ENCODE results near the gene WHRN. TPM values are rescaled to one million over a fixed set of nuclear protein-coding genes. Genes with fewer than 3 reads are reported as not detected.
A peak's percentile ranks its signal among the peaks of the same experiment; 100 is the strongest.

Gene WHRN
- total RNA-seq, 2 experiments from 2014 or later: 19.9 to 20.5 TPM

DNA sequence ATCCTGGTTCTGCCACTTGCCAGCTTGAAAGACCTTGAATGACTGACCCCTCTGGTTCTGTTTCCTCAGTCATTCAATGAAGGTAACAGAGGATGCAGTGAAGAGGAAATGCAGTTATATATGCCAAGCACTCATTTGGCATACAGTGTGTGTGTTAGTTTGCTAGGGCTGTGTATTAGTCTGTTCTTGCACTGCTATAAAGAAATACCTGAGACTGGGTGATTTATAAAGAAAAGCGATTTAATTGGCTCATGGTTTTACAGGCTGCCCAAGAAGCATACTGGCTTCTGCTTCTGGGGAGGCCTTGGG lies 8.6 kb upstream of the WHRN start:
- no peaks in the 10 kb centered on the region for H3K36me3 ChIP-seq (ENCODE audit: insufficient read depth, low read length)
- peaks cover 7% of the 10 kb centered on the region for H3K4me1 ChIP-seq (ENCODE audit: insufficient read depth, low read length)
- ChIA-PET CTCF (no interaction called here), POLR2A (no interaction called here)
- no peaks in the 10 kb centered on the region for H3K36me3 Mint-ChIP-seq (ENCODE audit: low read depth)
- H3K4me3 Mint-ChIP-seq: no peak overlapping the region
- no peak overlapping the region for H3K4me3 ChIP-seq (ENCODE audit: low read length)
- intact Hi-C loops (cut with DNase I, micrococcal nuclease): no loop called here
- ATAC-seq (ENCODE audit: poor library complexity): peak; percentile 40
- H3K9me3 ChIP-seq (ENCODE audit: control insufficient read depth in 1 of 2, insufficient read depth in 1 of 2, low read length in 2 of 2): no peaks in the 10 kb centered on the region
- DNase-seq: no peak
- H3K27ac Mint-ChIP-seq: no peak overlapping the region
- peaks cover 55% of the 10 kb centered on the region for H3K27me3 Mint-ChIP-seq
- peaks cover 14% of the 10 kb centered on the region for H3K4me1 Mint-ChIP-seq (ENCODE audit: low read depth)
- no peak for TF ChIP-seq CTCF (IDR thresholded peaks at IDR 0.05)
- peaks cover 0 to 5% of the 10 kb centered on the region in 2 experiments for H3K27me3 ChIP-seq (ENCODE audit: control insufficient read depth in 1 of 2, insufficient read depth in 2 of 2, low read length in 2 of 2)
- no peak overlapping the region for H3K27ac ChIP-seq (ENCODE audit: low read depth in 1 of 2, low read length in 2 of 2)
- H3K9me3 Mint-ChIP-seq: no peaks in the 10 kb centered on the region

GRCh38 chr9:114513055-114513958 lies 8.0 kb upstream of the WHRN start:
- no peaks in the 10 kb centered on the region for H3K9me3 Mint-ChIP-seq
- no peak for DNase-seq

DNA sequence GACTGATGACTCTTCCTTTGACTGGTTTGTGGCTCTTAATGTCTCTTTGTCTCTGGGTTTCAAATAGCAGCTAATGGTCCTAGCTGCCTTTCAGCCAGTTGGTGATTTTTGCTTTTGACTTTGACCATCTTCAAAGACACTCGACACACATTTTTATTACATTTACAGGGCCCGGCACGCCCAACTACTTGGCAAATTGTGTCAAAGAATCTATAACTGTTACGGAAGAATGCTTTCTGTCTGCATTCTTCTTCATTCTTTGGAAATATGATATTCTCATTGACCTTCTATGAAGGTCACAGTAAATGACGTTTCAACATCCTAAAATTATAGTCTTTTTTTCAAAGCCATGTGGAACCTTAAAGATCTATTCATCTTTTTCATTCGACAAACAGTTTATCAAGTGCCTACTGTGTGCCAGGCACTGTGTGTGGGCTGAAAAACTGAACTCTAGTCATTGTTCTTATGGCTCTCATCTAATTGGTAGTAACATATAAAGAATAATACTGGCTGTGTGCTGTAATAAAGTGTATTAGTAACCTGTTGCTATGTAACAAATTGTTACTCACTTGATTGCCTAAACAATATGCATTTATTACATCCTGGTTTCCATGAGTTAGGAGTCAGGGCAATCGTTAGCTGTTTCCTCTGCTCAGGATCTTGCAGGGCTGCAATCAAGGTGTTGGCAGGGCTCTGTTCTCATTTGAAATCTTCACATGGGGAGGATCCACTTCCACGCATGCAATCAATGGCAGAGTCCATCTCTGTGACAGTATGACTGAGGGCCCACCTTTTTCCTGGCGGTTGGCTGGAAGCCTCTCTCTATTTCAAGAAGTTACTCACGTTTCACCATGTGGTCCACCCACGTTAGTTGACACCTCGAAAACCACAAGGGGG lies 7.0 kb upstream of the WHRN start:
- Histone ChIP-seq H3K9me3 (ENCODE audit: control insufficient read depth in 1 of 2, insufficient read depth in 1 of 2, low read length in 2 of 2) (no peaks in the 10 kb centered on the region), H3K4me3 (ENCODE audit: low read length) (no peak overlapping the region), H3K4me1 (ENCODE audit: insufficient read depth, low read length) (peaks cover 3% of the 10 kb centered on the region), H3K36me3 (ENCODE audit: insufficient read depth, low read length) (no peaks in the 10 kb centered on the region), H3K27ac (ENCODE audit: low read depth in 1 of 2, low read length in 2 of 2) (no peak overlapping the region), H3K27me3 (ENCODE audit: control insufficient read depth in 1 of 2, insufficient read depth in 2 of 2, low read length in 2 of 2) (peaks cover 2 to 5% of the 10 kb centered on the region in 2 experiments)
- ChIA-PET CTCF (no interaction called here), POLR2A (no interaction called here)
- Mint-ChIP-seq H3K36me3 (ENCODE audit: low read depth) (no peaks in the 10 kb centered on the region), H3K9me3 (no peaks in the 10 kb centered on the region), H3K4me1 (ENCODE audit: low read depth) (peaks cover 22% of the 10 kb centered on the region), H3K27me3 (peaks cover 71% of the 10 kb centered on the region), H3K27ac (no peak overlapping the region), H3K4me3 (no peak overlapping the region)
- ATAC-seq (ENCODE audit: poor library complexity) (no peak), DNase-seq (no peak)
- TF ChIP-seq CTCF (IDR thresholded peaks at IDR 0.05): no peak
- intact Hi-C loops (cut with DNase I, micrococcal nuclease): no loop called here

More at GRCh38 chr9:114513055-114513958, 8.0 kb upstream of the WHRN start:
- CTCF ChIA-PET: no interaction called here
- POLR2A ChIA-PET: no interaction called here
- Histone ChIP-seq H3K27me3 (ENCODE audit: control insufficient read depth in 1 of 2, insufficient read depth in 2 of 2, low read length in 2 of 2) (peaks cover 0 to 5% of the 10 kb centered on the region in 2 experiments), H3K9me3 (ENCODE audit: control insufficient read depth in 1 of 2, insufficient read depth in 1 of 2, low read length in 2 of 2) (no peaks in the 10 kb centered on the region), H3K4me3 (ENCODE audit: low read length) (no peak overlapping the region), H3K36me3 (ENCODE audit: insufficient read depth, low read length) (no peaks in the 10 kb centered on the region), H3K4me1 (ENCODE audit: insufficient read depth, low read length) (peaks cover 3% of the 10 kb centered on the region), H3K27ac (ENCODE audit: low read depth in 1 of 2, low read length in 2 of 2) (no peak overlapping the region)
- Mint-ChIP-seq H3K4me1 (ENCODE audit: low read depth) (peaks cover 14% of the 10 kb centered on the region), H3K36me3 (ENCODE audit: low read depth) (no peaks in the 10 kb centered on the region), H3K27ac (no peak overlapping the region), H3K4me3 (no peak overlapping the region), H3K27me3 (peaks cover 61% of the 10 kb centered on the region)
- intact Hi-C loops (cut with DNase I, micrococcal nuclease): no loop called here
- TF ChIP-seq CTCF (IDR thresholded peaks at IDR 0.05): no peak
- peak; percentile 88 for ATAC-seq (ENCODE audit: poor library complexity)
